Keratinocyte (primary cell): Measurements from ENCODE around the gene RAB3IL1.

Experiments used
- EZH2 ChIP-seq: IDR thresholded peaks from one replicate; pipeline ENCODE4 v1.6.1; 2012; ENCODE audit warnings: inconsistent platforms, mild to moderate bottlenecking, low read length, moderate library complexity
- TF ChIP-seq, protein P1 (sequence below), 3 experiments: IDR thresholded peaks in 1 of 3; conservative IDR thresholded peaks in 1 of 3; optimal IDR thresholded peaks in 1 of 3; 2 replicates in 2 of 3; 3 replicates in 1 of 3; pipeline versions ENCODE3 to v1.5.1; 2011; ENCODE audit warnings: low read length in 3 of 3, mild to moderate bottlenecking in 3 of 3, moderate library complexity in 2 of 3, control low read depth in 1 of 3, inconsistent platforms in 1 of 3; ENCODE audit not compliant: insufficient read depth in 2 of 3; ENCODE audit errors: extremely low read depth in 1 of 3

DNA sequence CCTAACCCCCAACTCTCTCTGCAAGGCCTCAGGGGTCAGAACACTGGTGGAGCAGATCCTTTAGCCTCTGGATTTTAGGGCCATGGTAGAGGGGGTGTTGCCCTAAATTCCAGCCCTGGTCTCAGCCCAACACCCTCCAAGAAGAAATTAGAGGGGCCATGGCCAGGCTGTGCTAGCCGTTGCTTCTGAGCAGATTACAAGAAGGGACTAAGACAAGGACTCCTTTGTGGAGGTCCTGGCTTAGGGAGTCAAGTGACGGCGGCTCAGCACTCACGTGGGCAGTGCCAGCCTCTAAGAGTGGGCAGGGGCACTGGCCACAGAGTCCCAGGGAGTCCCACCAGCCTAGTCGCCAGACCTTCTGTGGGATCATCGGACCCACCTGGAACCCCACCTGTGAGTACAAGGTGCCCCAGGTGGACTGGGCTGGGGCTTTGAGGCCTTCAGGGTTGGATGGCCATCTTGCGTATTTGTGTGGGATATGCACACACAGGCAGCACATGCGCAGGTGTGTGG is 32.7 kb upstream of the RAB3IL1 start, which contains the start of gene BEST1:
- TF ChIP-seq, protein P1, sequence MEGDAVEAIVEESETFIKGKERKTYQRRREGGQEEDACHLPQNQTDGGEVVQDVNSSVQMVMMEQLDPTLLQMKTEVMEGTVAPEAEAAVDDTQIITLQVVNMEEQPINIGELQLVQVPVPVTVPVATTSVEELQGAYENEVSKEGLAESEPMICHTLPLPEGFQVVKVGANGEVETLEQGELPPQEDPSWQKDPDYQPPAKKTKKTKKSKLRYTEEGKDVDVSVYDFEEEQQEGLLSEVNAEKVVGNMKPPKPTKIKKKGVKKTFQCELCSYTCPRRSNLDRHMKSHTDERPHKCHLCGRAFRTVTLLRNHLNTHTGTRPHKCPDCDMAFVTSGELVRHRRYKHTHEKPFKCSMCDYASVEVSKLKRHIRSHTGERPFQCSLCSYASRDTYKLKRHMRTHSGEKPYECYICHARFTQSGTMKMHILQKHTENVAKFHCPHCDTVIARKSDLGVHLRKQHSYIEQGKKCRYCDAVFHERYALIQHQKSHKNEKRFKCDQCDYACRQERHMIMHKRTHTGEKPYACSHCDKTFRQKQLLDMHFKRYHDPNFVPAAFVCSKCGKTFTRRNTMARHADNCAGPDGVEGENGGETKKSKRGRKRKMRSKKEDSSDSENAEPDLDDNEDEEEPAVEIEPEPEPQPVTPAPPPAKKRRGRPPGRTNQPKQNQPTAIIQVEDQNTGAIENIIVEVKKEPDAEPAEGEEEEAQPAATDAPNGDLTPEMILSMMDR (optimal IDR thresholded peaks at IDR 0.05 in 1 of 3, IDR thresholded peaks at IDR 0.05 in 1 of 3, conservative IDR thresholded peaks at IDR 0.05 in 1 of 3; ENCODE audit: extremely low read depth in 1 of 3, insufficient read depth in 2 of 3, low read length in 3 of 3) = no peak
- no peak for TF ChIP-seq EZH2
